Ascending aorta (tissue), 2 donors: Measurements from ENCODE around the gene TNIK. TPM values are rescaled to one million over a fixed set of nuclear protein-coding genes. Genes with fewer than 3 reads are reported as not detected.
A peak's percentile ranks its signal among the peaks of the same experiment; 100 is the strongest.
"Not testable (repeated sequence)": the region's sequence is repeated elsewhere in the genome, so short reads cannot be mapped to it uniquely, and the experiment has no call there.

Source experiments
- DNase-seq, 2 donors: peaks; one replicate each; pipeline ENCODE4 v3.0.0-alpha.2; 2019; ENCODE audit warnings: low spot score in 2 of 2
- H3K27ac ChIP-seq, 2 donors: fragments of 200-600 bp; sonication (generic); one replicate each; pipeline ENCODE4 v1.5.1; 2016 to 2017; ENCODE audit warnings: mild to moderate bottlenecking in 1 of 2
- H3K27me3 ChIP-seq: fragments of 200-600 bp; sonication (generic); one replicate; pipeline ENCODE4 v1.5.1; 2017
- H3K36me3 ChIP-seq, 2 donors: fragments of 200-600 bp; sonication (generic); one replicate each; pipeline ENCODE4 v1.5.1; 2016
- H3K4me1 ChIP-seq, 2 donors: fragments of 200-600 bp; sonication (generic); one replicate each; pipeline ENCODE4 v1.5.1; 2016 to 2017; ENCODE audit warnings: mild to moderate bottlenecking in 1 of 2
- H3K4me3 ChIP-seq, 2 donors: fragments of 200-600 bp; sonication (generic); one replicate each; pipeline ENCODE4 v1.5.1; 2016 to 2017; ENCODE audit warnings: mild to moderate bottlenecking in 1 of 2
- H3K9me3 ChIP-seq, 2 donors: fragments of 200-600 bp; sonication (generic); one replicate each; pipeline ENCODE4 v1.5.1; 2016
- CTCF ChIP-seq, 3 experiments: fragments of 200-600 bp in 2 of 3; fragments of 450-650 bp in 1 of 3; sonication (generic) in 2 of 3; IDR thresholded peaks; one replicate each; pipeline ENCODE4 v1.5.1; 2016 to 2019; ENCODE audit warnings: antibody characterized with exemption in 3 of 3, mild to moderate bottlenecking in 1 of 3, moderate library complexity in 1 of 3
- intact Hi-C: fragments of 100-400 bp; cut with DNase I; formaldehyde crosslinking; loops from one replicate; pipeline ENCODE4 v1.15.1; 2023
- total RNA-seq: library from RNA; depleted of rRNA; stranded (reverse); fragments of >200 nt; gene quantifications from one replicate; pipeline ENCODE4 v1.1.0, GENCODE V29; 2016

The TNIK gene
- total RNA-seq, 1 donor from 2014 or later = 0.75 TPM

- Histone ChIP-seq H3K4me1 (peaks cover 0 to 26% of the 10 kb centered on the region in 2 donors), H3K27me3 (no peaks in the 10 kb centered on the region), H3K36me3 (no peaks in the 10 kb centered on the region), H3K4me3 (no peak overlapping the region), H3K27ac (no peak overlapping the region), H3K9me3 (no peaks in the 10 kb centered on the region)
- no peak for DNase-seq
- intact Hi-C loops = no loop called here
- no peak for TF ChIP-seq CTCF (IDR thresholded peaks at IDR 0.05)
Measured at GRCh38 chr3:171293142-171293782, 166.9 kb downstream of the TNIK start.

GRCh38 chr3:171290680-171291079 lies 169.5 kb downstream of the TNIK start:
- peaks cover 0 to 7% of the 10 kb centered on the region in 2 donors for H3K4me1 ChIP-seq
- H3K27me3 ChIP-seq = no peaks in the 10 kb centered on the region
- no peaks in the 10 kb centered on the region for H3K36me3 ChIP-seq
- no peak overlapping the region for H3K4me3 ChIP-seq
- H3K27ac ChIP-seq = no peak overlapping the region
- intact Hi-C loops = no loop called here
- no peak for DNase-seq
- TF ChIP-seq CTCF (IDR thresholded peaks at IDR 0.05) = no peak
- H3K9me3 ChIP-seq = no peaks in the 10 kb centered on the region

- TF ChIP-seq CTCF (IDR thresholded peaks at IDR 0.05) = no peak
- H3K4me3 ChIP-seq = no peak overlapping the region
- no peaks in the 10 kb centered on the region for H3K36me3 ChIP-seq
- H3K27ac ChIP-seq = no peak overlapping the region
- peaks cover 0 to 14% of the 10 kb centered on the region in 2 donors for H3K4me1 ChIP-seq
- no peaks in the 10 kb centered on the region for H3K9me3 ChIP-seq
- no peaks in the 10 kb centered on the region for H3K27me3 ChIP-seq
- intact Hi-C loops = loop anchor here (10.0 kb wide), 2 partner anchors 176 to 1524 kb away; partner anchors contain the start of genes ACTRT3, TERC and TNIK
- DNase-seq = no peak
Measured at GRCh38 chr3:171289291-171289690, 170.9 kb downstream of the TNIK start.

GRCh38 chr3:171287761-171288160 lies 172.4 kb downstream of the TNIK start:
- DNase-seq, H3K36me3 ChIP-seq, H3K9me3 ChIP-seq, H3K4me3 ChIP-seq, H3K27ac ChIP-seq, H3K27me3 ChIP-seq: not testable (repeated sequence)
- intact Hi-C loops = loop anchor here (10.0 kb wide), 2 partner anchors 177 to 1523 kb away; partner anchors contain the start of genes ACTRT3, TERC and TNIK
- H3K4me1 ChIP-seq = peaks cover 0 to 24% of the 10 kb centered on the region in 2 donors

- H3K27ac ChIP-seq = no peak overlapping the region
- no peak overlapping the region for H3K4me3 ChIP-seq
- H3K4me1 ChIP-seq = peaks cover 0 to 28% of the 10 kb centered on the region in 2 donors
- intact Hi-C loops = loop anchor here (10.0 kb wide), 2 partner anchors 178 to 1522 kb away; partner anchors contain the start of genes ACTRT3, TERC and TNIK
- no peaks in the 10 kb centered on the region for H3K36me3 ChIP-seq
- H3K9me3 ChIP-seq = no peaks in the 10 kb centered on the region
- H3K27me3 ChIP-seq = no peaks in the 10 kb centered on the region
- no peak for DNase-seq
- no peak for TF ChIP-seq CTCF (IDR thresholded peaks at IDR 0.05)
Measured at GRCh38 chr3:171286580-171287249, 173.5 kb downstream of the TNIK start.

- peak overlapping the region; percentile 75 to 83 for H3K27ac ChIP-seq
- H3K9me3 ChIP-seq = no peaks in the 10 kb centered on the region
- intact Hi-C loops = loop anchor here (10.0 kb wide), 2 partner anchors 180 to 1520 kb away; partner anchors contain the start of genes ACTRT3, TERC and TNIK
- no peak overlapping the region for H3K4me3 ChIP-seq
- H3K27me3 ChIP-seq = no peaks in the 10 kb centered on the region
- H3K4me1 ChIP-seq = peaks cover 0 to 28% of the 10 kb centered on the region in 2 donors
- TF ChIP-seq CTCF (IDR thresholded peaks at IDR 0.05) = no peak
- no peaks in the 10 kb centered on the region for H3K36me3 ChIP-seq
- DNase-seq = no peak
Measured at GRCh38 chr3:171285287-171285686, 174.9 kb downstream of the TNIK start.
